Hepatocyte (in vitro differentiated cells): ENCODE data around the gene BEND6.

Source experiments
- CTCF ChIP-seq: fragments of 200-600 bp; sonication (generic); IDR thresholded peaks from 2 replicates; pipeline ENCODE4 v1.5.1; 2016; ENCODE audit warnings: antibody characterized with exemption, mild to moderate bottlenecking; ENCODE audit not compliant: poor library complexity
- EZH2phosphoT487 ChIP-seq: fragments of 200-600 bp; sonication (generic); IDR thresholded peaks from one replicate; pipeline ENCODE4 v1.6.1; 2018; ENCODE audit warnings: antibody characterized with exemption, mild to moderate bottlenecking, low read depth, moderate library complexity; ENCODE audit not compliant: unreplicated experiment, severe bottlenecking

DNA sequence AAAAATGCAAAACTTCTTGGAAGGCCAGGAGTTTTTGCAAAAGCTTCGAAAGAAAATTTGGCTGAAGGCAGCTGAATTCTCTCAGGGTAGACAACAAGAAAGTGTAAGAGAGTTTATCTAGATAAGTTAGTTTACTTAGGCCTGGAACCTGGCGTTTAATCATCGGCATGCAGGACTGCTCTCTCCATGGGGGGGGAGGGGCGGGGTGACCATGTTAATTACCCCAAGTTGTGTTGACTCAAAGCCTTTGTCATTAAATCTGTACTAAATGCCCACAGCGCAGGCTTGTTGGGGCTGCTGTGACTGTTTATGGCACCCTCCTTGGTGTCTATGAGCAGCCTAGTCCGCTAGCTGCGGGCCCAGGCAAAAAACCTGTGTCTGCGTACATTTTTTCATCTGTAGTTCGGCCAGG lies 115.0 kb downstream of the BEND6 start:
- TF ChIP-seq EZH2phosphoT487 (no peak), CTCF (no peak)
